ENCODE measurements around the gene KIF9.

- TF ChIP-seq, protein P1, sequence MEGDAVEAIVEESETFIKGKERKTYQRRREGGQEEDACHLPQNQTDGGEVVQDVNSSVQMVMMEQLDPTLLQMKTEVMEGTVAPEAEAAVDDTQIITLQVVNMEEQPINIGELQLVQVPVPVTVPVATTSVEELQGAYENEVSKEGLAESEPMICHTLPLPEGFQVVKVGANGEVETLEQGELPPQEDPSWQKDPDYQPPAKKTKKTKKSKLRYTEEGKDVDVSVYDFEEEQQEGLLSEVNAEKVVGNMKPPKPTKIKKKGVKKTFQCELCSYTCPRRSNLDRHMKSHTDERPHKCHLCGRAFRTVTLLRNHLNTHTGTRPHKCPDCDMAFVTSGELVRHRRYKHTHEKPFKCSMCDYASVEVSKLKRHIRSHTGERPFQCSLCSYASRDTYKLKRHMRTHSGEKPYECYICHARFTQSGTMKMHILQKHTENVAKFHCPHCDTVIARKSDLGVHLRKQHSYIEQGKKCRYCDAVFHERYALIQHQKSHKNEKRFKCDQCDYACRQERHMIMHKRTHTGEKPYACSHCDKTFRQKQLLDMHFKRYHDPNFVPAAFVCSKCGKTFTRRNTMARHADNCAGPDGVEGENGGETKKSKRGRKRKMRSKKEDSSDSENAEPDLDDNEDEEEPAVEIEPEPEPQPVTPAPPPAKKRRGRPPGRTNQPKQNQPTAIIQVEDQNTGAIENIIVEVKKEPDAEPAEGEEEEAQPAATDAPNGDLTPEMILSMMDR (IDR thresholded peaks at IDR 0.05; ENCODE audit: borderline replicate concordance, extremely low read depth, low read length, poor library complexity, severe bottlenecking), result no peak
- TF ChIP-seq EZH2 (IDR thresholded peaks at IDR 0.05; ENCODE audit: borderline replicate concordance, low read depth, low read length, severe bottlenecking), result no peak
Observed at GRCh38 chr3:47186285-47186684, 96.3 kb downstream of the KIF9 start.

Measured in DND-41 (cell line).